Neutrophil (primary cell): ENCODE data around the gene NAA80.

Source experiments
- H3K27ac ChIP-seq: fragments of 200-600 bp; sonication (generic); 2 replicates; pipeline ENCODE4 v1.5.1; 2016; ENCODE audit warnings: mild to moderate bottlenecking, moderate library complexity
- H3K27me3 ChIP-seq: fragments of 200-600 bp; sonication (generic); 2 replicates; pipeline ENCODE4 v1.6.0; 2016; ENCODE audit warnings: mild to moderate bottlenecking
- H3K36me3 ChIP-seq: fragments of 200-600 bp; sonication (generic); 2 replicates; pipeline ENCODE4 v1.5.1; 2017
- H3K4me1 ChIP-seq, 2 experiments: fragments of 200-600 bp in 1 of 2; sonication (generic) in 1 of 2; 1 replicate in 1 of 2; 2 replicates in 1 of 2; pipeline versions ENCODE4 v1.5.1 to v1.6.1; 2013 to 2016; ENCODE audit warnings: low read depth in 1 of 2, low read length in 1 of 2, mild to moderate bottlenecking in 1 of 2, moderate library complexity in 1 of 2; ENCODE audit not compliant: control insufficient read depth in 1 of 2, insufficient read depth in 1 of 2
- H3K4me3 ChIP-seq, 2 experiments: fragments of 200-600 bp in 1 of 2; sonication (generic) in 1 of 2; 1 replicate in 1 of 2; 2 replicates in 1 of 2; pipeline ENCODE4 v1.5.1; 2013 to 2016; ENCODE audit warnings: low read depth in 1 of 2, low read length in 1 of 2, mild to moderate bottlenecking in 1 of 2, moderate library complexity in 1 of 2
- H3K9me3 ChIP-seq: fragments of 200-600 bp; sonication (generic); 2 replicates; pipeline ENCODE4 v1.5.1; 2016
- TF ChIP-seq, protein P1 (sequence below): fragments of 200-600 bp; sonication (generic); IDR thresholded peaks from 2 replicates; pipeline ENCODE4 v1.5.1; 2016; ENCODE audit warnings: antibody characterized with exemption

Gene NAA80

DNA sequence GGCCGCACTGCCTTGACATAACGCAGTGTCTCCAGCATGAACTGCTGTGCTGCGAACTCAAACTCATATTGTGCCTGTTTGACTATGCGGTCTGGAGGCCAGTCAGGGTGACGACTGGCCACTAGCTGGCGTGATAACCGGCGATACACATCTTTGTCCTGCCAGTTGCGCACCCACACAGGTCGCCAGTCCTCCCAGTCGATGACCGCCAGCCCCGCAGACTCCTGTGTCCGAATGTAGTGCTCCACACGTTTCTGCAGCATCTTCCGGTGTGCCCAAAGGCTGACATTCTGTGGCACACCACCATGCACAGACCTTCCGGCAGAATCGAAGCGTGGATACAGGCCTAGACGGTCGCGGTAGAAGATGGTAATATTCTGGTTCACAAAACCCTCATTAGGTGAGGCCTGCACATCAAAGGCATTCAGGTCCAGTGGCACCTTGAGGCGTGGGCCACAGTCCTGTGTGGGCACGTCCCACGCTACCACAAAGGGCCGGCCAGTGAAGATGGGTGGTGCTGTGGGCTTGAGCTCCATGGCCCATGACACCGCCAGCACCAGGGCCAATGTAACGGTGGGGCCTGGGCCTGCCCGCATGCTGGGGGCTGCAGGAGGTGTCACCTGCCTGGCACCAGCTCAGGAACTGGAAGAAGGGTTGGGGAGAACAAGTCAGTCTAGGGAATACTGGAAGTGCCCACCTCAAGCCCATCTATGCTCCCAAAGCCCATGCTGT lies 20.9 kb upstream of the NAA80 start:
- Histone ChIP-seq H3K27me3 (no peaks in the 10 kb centered on the region), H3K9me3 (no peaks in the 10 kb centered on the region), H3K27ac (peak overlapping the region; percentile 95), H3K36me3 (peaks cover 5% of the 10 kb centered on the region), H3K4me1 (peaks cover 68 to 82% of the 10 kb centered on the region in 2 experiments), H3K4me3 (peak overlapping the region; percentile 72 to 77)
- TF ChIP-seq, protein P1, sequence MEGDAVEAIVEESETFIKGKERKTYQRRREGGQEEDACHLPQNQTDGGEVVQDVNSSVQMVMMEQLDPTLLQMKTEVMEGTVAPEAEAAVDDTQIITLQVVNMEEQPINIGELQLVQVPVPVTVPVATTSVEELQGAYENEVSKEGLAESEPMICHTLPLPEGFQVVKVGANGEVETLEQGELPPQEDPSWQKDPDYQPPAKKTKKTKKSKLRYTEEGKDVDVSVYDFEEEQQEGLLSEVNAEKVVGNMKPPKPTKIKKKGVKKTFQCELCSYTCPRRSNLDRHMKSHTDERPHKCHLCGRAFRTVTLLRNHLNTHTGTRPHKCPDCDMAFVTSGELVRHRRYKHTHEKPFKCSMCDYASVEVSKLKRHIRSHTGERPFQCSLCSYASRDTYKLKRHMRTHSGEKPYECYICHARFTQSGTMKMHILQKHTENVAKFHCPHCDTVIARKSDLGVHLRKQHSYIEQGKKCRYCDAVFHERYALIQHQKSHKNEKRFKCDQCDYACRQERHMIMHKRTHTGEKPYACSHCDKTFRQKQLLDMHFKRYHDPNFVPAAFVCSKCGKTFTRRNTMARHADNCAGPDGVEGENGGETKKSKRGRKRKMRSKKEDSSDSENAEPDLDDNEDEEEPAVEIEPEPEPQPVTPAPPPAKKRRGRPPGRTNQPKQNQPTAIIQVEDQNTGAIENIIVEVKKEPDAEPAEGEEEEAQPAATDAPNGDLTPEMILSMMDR: no peak

DNA sequence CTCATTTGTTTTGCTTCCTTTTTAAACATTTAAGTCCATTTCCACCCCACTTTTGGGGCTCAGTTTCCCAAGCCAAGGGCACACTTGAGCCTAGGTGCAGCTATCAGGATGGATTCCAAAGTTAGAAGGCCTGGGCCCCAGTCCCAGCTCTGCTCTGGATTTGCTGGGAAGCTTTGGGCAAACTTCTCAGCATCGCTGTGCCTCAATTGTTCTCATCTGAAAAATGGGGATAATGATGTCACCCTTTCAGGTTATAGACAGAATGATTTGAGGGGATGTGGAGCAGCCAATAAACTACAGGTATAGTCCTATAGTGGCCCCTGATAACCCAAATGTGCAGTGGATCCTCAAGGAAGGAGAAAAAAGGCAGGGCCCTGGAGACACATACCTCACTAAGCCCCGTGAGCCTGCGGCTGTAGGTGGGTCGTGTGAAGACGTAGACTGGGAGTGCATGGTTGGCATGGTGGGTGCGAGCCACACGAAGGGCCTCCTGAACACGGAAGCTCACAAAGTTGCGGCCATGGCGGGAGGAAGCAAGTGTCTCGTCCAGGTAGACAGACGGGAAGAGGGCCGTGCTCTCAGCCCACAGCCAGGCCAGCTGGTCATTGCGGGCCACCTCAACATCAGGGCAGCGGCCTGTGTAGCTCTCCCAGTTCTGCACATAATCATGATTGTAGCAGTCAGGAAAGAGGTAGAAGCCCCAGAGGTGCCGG lies 20.1 kb upstream of the NAA80 start:
- Histone ChIP-seq H3K27ac (peak overlapping the region; percentile 86), H3K36me3 (peaks cover 5% of the 10 kb centered on the region), H3K4me1 (peaks cover 60 to 75% of the 10 kb centered on the region in 2 experiments), H3K27me3 (no peaks in the 10 kb centered on the region), H3K4me3 (peak overlapping the region; percentile 23 to 77), H3K9me3 (no peaks in the 10 kb centered on the region)
- TF ChIP-seq, protein P1: no peak

DNA sequence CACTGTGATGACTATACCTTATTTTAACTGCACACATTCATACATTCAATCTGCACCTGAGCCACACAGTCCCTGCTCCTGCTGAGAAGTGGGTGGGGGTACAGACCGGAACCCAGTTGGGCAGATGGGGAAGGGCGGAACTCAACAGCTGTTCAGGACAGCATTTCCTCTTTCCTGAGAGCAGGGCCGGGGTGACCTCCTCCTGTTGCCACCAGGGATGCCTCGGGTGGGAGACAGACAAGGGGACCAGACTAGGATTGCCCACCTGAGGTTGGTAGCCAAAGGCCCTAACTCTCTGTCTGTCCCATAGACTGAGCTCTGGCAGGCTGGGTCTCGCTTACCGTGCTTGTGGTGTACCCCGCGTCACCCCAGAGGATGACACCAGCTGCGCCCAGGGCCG lies 19.4 kb upstream of the NAA80 start:
- Histone ChIP-seq H3K27me3 (no peaks in the 10 kb centered on the region), H3K36me3 (peaks cover 5% of the 10 kb centered on the region), H3K9me3 (no peaks in the 10 kb centered on the region), H3K4me1 (peaks cover 53 to 67% of the 10 kb centered on the region in 2 experiments), H3K4me3 (peak overlapping the region; percentile 23 to 77), H3K27ac (peak overlapping the region; percentile 86)
- TF ChIP-seq, protein P1: peak; percentile 20

DNA sequence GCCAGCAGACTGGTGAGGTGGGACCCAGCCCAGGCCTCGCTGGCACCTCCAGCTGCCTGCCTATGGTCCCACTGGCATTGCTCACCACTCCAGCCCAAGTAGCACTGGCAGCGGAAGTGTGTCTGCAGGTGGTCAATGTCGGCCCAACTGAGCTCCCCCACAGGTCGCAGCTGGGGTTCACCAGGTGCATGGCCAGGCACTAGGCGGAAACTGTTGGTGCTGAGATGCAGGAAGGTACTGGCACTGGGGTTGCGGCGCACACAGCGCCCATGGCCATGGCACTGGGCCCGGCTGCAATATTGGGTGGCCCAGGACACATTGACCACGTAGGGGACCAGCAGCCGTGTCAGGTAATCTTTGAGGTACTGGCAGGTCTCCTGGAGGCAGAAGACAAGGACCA lies 19.0 kb upstream of the NAA80 start:
- H3K27me3 ChIP-seq: no peaks in the 10 kb centered on the region
- H3K36me3 ChIP-seq: peaks cover 5% of the 10 kb centered on the region
- H3K27ac ChIP-seq: peak overlapping the region; percentile 86
- H3K9me3 ChIP-seq: no peaks in the 10 kb centered on the region
- peak overlapping the region; percentile 23 to 77 for H3K4me3 ChIP-seq
- TF ChIP-seq, protein P1: no peak
- H3K4me1 ChIP-seq: peaks cover 49 to 63% of the 10 kb centered on the region in 2 experiments

DNA sequence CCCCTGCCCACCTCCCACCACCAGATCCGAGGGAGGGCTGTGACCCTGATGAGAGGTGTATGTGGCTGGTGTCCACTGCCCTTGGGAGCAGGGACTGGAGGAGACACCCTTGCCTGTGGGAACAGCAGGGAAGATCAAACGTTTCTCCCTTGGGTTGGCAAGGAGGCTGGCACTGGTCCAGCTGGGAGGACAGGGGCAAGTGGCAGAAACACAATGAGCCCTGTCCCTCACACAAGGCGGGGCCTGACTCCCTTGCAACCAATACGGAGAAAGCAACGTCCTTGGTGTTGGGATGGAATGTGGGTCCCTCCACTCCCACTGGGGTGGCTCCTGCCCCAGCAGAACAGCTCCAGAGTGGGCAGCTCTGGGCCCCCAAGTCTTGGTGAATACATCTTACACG lies 18.1 kb upstream of the NAA80 start:
- Histone ChIP-seq H3K27ac (no peak overlapping the region), H3K27me3 (no peaks in the 10 kb centered on the region), H3K36me3 (peaks cover 5% of the 10 kb centered on the region), H3K4me3 (no peak overlapping the region), H3K9me3 (no peaks in the 10 kb centered on the region), H3K4me1 (peaks cover 40 to 54% of the 10 kb centered on the region in 2 experiments)
- TF ChIP-seq, protein P1: no peak
